ENCODE data around the gene SCAANT1.

The SCAANT1 gene

DNA sequence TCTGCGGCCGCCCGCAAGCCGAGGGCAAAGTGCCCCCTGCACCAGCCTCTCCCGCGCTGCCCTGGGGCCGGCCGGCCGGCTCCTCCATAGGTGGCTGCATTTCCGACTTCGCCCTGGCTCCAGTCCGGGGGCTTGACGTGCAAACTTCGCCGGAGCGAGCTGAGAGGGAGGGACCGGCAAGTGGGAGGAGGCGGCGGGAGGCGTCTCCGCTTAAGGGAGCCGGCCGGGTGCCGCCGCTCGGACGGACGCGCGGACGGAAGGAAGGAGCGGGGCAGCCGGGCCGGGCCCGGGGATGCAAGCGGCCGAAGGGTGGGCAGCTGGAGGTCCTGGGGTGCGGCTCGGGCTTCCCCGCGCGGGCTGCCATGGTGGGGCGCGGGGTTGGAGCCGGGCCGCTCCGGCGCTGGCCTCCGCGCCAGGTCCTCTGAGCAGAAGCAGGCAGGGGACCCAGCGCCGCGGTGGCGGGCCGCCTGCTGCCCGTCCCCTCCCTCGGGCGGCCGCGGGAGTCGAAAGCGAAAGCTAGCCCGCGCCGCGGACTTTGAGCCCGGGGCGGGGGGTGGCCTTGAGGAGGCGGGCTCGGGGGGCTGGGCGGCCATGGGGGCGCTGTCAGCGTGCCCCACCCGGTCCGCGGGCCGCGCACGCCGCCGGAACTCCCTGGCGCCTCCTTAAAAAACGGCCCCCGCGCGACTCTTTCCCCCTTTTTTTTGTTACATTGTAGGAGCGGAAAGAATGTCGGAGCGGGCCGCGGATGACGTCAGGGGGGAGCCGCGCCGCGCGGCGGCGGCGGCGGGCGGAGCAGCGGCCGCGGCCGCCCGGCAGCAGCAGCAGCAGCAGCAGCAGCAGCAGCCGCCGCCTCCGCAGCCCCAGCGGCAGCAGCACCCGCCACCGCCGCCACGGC lies at the start of gene SCAANT1:
SCAANT1 (minus strand) TSS at position 511 of the 895 bp plus-strand sequence.
- peak; percentile 74 for DNase-seq (ENCODE audit: low read depth)

DNA sequence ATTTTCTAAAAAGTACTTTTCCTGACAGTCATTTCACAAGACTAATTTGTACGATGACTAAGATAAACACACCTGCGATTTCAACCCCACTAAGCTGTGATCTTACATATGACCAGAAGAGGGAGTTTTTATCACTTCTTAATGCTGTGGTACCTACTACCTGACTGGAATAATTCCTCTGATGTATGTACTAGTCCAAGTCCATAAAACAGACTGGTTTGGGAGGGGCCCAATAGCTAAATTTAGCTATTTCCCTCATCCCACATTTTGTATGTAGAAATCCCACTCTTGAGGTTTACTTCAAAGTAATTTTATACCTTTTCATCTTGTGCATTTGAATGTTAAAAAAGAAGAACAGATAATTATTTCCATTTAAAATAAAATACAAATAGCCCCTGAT lies 49.7 kb upstream of the SCAANT1 start:
- DNase-seq (ENCODE audit: low read depth): no peak

DNA sequence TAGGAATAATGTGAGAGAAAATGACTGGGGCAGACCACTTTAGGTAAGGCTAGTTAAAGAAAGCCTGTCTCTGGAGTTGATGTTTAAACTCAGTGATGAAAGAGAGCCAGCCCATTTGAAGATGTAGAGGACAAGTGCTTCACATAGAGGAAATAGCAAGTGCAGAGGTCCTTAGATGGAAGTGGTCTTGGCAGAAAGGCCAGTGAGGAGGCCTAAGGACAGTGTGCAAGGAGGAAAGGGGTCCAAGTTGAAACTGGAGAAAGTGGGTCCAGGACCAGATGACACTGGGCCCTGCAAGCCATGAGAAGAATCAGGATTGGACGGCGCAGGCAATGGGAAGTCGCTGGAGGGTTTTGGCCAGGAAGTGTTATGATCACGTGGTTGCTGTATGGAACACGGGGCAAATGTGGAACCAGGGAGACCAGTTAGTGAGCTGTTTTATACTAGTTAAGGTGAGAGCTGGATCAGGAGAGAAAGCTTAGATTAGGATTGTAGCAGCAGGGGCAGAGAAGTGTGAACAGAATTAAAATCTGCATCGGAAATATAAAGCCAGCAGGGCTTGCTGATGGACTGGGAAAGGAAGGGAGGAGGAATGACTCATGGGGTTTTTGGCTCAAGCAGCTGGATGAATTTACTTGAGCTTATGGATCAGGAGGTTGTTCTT lies 48.0 kb upstream of the SCAANT1 start:
- DNase-seq (ENCODE audit: low read depth): no peak

DNA sequence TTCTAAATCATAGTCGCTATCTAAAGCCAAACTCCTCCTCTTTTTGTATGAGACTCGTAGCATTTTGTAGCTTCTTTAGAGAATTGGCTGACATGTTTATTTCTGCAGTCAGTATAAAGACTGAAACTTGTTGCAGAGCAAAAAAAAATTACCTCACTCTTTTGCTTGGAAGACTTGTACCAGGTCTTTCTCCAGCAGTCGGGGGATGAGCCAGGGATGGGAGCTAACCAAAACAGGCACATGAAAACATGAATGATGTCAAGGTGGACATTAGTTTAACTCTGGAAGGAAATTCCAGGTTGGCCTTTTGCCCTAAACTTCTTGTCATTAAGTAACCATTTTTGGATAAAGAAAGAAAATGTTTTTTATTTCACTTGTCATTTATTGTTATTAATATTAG lies 47.0 kb upstream of the SCAANT1 start:
- no peak for DNase-seq (ENCODE audit: low read depth)

DNA sequence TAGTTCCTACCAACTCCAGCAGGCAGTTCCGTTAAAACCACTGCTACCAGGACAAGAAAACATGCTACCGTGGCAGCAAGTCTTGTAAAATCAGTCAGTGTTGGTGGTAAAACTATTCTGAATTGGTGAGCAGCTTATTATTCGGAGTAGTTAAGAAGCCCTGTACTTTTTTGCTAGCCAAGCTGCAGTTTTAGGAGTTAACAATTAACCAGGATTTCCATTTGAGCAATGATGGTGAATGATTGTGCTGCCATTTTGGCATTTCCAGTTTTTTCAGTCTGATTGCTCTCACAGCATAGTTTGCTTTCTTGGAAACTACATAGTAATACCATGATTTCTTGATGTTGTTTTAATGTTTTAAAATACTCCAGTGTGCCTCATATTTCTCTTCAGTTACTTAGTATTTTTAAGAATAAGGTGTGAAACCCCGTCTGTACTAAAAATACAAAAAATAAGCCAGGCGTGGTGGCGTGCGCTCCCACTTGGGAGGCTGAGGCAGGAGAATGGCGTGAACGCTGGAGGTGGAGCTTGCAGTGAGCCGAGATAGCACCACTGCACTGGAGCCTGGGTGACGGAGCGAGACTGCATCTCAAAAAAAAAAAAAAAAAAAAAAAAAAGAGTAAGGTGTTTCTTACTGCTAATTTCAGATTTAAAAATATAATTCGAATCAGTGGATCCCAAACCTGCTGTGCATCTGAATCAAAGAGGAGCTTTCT lies 43.8 kb upstream of the SCAANT1 start:
- no peak for DNase-seq (ENCODE audit: low read depth)

DNA sequence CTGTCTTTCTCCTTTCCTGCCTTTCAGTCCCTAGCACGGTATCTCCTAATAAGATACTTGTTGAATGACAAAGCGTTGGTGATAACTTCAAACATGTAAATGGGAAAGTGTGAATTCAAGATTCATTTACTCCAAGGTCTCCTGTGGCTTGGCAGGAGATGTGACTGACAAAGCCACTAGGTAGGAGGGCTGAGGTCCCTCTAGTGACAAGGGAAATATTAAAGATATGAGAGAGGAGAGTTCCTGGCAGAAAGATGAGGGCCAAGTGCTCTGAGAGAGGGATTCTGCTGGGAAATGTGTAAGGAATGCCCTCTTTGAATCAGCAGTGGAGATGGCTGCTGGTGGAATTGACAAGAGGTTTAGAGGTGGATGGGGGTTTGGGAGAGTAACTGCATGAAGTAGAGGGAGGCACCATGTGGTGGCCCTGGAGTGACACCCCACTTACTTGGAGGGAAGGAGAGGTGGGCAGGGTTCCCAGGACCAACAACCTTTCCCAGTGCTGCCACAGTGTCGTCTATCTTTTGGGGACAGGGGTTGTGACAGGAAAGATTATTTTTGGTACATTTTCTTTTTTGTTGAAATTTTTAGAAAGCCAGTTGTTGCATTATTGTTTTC lies 43.0 kb upstream of the SCAANT1 start:
- DNase-seq (ENCODE audit: low read depth): no peak

DNA sequence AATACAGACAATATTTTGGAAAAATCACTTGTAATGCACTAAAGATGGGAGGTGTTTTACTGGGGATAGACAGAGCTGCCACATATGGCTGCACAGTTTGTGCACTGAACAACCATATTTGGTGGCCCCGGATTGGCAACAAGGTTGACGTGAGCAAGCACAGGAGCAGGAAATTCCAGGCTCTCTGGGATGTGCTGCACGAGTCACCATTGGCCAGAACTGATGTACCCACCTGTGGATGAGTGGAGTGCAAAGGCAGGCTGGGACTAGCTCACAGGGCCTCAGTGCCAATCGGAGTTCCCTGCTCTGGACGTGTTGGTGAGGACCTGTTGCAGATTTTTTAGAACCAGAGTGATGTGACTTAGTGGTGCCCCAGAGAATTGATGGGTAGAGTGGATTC lies 42.0 kb upstream of the SCAANT1 start:
- no peak for DNase-seq (ENCODE audit: low read depth)

DNA sequence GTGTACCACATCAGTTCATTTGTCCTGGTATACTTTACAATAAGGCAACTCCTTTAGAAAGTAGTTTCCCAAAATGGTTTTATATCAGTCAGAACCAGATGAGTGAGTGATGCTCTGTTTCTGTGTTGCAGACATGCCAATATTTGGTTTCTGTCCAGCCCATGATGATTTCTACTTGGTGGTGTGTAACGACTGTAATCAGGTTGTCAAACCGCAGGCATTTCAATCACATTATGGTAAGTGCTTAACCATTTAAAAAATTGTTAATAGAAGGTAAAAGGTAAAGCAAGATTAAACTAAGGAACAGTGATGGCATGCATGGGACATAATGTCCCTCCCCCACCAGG lies 40.0 kb upstream of the SCAANT1 start:
- no peak for DNase-seq (ENCODE audit: low read depth)

DNA sequence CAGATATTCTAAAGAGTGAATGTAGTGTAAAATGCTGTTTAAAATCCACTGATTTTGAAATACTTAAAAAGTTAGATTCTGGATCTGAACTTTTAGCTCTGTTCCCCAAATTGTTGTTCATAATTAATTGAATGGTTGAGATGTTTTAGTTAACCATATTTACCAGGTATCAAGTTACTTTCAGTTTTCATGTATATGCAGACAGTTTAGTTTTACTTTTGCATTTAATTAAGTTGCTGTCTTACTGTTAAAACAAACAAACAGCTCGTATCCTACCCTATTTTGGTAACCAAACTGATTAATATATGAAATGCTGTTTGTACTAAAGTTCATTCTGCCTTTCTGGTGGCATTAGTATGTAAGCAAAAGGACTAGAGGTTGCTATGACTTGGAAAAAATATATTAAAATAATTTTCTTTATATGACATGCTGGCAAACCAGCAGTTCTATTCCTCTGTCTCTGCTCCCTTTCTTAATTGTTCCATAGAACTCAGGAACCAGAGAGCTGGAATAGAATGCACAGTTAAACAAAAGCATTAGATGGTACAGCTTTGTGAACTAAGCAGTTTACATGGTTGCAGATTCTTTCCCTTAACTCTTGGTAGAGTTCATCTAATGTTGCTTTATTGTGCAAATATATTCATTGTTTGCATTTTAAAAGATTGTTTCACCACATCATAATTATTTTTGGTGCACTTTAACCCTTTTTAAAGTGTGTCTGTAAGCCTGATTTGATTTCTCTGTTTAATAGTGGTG lies 39.5 kb upstream of the SCAANT1 start:
- no peak for DNase-seq (ENCODE audit: low read depth)

DNA sequence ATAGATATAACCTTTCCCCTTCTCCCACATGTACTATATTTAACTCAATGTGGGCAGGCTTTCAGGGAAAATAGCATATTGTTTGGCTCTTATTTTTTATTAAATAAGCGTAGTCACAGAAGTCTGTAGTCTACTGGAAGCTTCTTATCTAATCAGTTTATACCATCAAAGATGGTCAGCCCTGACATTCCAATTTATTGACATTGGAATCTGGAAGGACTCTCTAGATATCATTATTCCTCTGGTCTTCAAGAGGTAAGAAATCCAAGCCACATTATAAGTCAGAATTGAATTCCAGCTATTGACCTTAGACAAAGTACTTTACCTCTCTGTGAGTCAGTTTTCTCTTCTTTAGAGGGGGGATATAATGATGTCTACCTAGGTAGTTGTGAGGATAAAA lies 38.5 kb upstream of the SCAANT1 start:
- no peak for DNase-seq (ENCODE audit: low read depth)

DNA sequence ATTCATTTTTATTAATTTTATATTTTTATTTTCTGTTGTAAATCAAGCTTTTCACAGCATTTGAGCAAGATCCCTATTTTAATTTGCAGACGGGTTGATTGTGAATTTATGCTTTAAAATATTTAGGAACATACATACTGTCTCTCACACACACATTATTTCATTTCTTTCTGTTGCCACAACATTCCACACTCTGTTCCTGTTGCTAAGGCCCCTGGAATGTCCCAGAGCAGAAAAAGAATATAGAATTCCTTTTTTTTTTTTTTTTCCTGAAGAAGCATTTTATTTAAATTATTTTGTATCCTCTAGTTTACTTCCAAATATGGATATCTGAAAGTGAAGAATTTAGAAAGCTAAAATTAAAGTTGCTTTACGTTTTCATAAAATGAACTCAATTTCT lies 36.8 kb upstream of the SCAANT1 start:
- DNase-seq (ENCODE audit: low read depth): no peak

DNA sequence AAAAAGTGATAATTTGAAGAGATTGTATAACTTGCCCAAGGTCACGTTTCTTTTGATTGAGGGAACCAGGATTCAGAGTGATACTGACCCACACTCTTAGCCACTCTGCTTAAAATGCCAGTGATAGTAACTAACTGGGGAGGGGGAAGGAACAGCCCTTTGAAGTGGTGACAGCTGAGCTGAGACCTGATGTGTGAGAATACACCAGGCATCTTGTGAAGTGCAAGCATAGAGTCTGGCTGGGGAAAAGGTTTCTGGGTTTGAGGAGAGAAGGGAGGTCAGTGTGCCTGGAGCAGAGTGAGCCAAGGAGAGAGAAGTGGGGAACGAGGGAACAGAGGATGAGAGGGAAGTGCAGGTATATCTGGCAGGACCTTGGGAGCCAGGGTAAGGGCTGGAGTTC lies 35.4 kb upstream of the SCAANT1 start:
- DNase-seq (ENCODE audit: low read depth): no peak

DNA sequence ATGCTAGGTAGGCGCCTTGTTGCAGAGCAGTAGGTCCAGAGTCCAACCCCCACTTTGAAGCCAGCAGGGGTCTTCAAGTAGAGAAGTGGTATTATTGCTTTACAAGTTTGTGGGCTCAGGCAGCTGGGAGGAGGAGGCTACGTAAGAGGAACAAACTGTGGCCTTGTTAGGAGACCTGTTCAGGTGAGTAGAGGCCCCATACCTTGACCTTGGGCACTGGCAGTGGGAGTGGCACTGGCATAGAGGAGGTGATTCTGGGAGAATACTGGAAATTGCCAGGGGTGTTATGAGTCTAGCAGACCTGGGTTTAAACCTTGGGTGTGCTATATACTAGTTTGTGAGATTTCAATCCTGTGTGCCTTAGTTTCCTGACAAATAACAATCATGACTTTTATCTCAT lies 34.6 kb upstream of the SCAANT1 start:
- no peak for DNase-seq (ENCODE audit: low read depth)

DNA sequence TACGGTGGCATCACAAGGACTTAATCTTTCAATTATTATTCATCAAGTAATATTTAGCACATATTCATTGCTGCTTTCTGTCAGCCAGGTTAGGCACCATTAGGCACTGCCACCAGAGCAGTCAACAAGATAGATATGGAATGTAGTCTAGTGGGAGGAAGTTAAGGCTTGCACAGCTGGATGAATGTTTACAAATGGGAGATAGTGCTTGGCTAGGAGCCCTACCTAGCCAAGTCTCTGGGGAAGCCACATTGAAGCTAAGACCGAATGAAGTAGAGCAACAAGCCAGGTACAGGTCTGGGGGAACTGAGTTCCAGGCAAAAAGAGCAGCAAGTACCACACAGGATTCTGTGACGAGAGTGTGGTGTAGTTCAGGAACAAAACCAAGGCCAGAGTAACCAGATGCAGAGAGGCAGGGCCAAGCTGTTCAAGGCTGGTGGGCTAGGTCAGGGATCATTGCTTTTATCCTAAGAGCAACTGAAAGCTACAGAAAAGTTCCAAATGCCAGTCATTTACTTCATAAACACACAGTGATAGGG lies 33.4 kb upstream of the SCAANT1 start:
- no peak for DNase-seq (ENCODE audit: low read depth)

DNA sequence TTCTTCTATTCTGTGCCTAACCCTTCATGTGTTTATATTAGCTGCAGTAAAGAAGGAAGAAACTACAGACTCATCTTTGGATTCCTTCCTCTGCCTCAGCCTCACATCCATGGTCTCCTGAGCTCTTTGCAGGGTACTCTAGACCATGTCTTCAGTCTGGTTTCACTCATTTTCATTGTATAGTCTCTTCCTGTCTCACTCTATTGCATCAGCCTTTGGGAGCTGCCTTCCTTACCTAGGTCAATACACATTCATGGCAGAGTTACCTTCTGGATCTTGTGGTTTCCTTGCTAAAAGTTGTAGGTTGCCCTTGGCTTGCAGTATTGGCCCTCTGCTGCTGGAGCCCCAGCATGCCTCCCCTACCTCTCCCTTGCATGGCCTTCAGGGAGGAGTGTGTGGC lies 31.5 kb upstream of the SCAANT1 start:
- DNase-seq (ENCODE audit: low read depth): no peak

DNA sequence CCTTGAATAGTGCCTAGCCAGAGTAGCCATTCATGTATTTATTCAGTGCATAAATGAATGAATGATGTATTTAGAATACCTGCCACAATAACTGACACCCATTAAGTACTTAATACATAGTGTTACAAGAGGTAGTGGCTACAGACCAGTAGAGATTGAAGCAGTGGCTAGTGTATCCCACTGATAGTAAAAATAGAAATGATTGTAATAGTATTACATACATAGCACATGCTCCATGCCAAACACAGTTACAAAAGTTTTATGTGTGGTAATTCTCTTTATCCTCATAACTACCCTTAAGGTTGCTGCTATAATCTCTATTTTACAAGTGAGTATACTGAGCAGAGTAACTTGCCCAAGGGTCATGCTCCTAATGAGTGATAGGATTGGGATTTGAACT lies 30.3 kb upstream of the SCAANT1 start:
- no peak for DNase-seq (ENCODE audit: low read depth)

DNA sequence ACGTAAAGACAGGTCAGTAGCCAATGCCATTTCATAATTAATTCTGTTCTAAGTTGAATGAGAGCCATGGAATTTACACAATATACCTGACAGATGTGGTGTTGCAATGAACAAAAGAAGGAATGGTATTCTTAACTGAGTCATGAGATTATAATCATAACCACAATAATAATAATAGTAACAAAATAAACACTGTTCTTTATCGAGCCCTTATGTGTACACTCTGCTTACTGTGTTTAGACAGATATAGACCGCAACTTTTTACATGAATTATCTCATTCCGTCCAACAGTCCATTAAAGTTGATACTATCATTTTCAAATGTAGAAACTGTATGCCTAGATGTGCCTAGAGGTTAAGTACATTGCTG lies 28.2 kb upstream of the SCAANT1 start:
- no peak for DNase-seq (ENCODE audit: low read depth)

DNA sequence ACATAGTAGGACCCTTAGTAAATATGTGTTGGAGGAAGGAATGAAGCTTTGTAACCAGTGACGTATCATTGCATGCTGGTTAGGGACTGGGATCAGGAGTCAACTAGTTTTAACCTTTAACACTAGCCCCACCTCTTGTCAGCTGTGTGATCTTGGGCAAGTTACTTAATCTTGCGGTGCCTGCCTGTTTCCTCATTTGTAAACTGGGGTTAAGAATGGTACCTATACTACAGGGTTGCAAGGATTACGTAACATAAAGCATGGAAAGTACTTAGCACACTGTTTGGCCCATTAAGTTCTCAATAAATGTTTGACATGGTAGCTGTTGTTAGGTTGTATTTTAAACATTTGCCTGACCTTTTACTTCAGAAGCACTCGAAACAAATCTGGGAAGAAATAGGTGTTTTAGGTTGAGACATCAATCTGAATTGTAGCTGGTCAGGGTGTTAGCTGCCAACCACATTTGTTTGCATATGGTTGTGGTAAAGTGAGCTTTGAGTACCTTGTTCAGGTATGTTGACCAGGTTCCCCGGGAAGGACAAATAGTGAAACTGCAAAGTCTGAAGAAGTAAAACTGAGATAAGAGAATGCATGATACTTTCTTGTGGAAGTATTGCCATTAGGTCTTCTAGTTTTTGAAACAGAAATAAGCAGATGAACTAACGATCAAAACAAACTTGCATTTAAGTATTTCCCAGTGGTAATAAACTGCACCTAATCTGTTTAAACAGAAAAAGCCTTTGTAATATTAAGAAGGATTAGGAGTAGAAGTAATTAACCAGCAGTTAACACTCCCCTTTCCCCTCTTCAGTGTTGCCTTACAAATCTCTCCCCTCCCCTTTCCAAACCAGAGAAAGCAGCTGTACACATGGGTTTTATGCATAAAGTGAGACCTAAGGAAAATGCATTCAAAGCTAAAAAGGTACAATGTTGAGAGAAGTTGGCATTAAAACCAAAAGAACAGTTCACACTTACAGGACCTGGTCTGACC lies 25.8 kb upstream of the SCAANT1 start:
- no peak for DNase-seq (ENCODE audit: low read depth)

DNA sequence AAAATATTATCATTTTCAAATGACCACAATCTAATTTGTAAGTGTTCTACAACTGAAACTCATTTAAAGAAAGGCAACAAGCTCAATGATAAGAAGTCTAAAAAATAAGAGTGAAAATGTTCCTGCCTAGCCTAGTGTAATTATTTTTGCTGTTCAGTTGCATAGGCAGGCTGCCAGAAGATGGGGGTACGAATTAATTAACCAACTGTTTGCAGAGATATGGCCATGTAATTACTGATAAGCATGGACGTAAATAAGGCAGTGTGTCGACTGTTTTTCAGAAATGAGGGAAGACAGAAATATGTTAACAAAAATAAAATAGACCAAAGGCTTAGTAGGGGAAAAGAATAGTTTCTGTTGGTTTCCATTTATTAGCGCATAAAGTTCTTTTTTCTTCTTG lies 24.7 kb upstream of the SCAANT1 start:
- DNase-seq (ENCODE audit: low read depth): no peak
